Astrocyte (in vitro differentiated cells and primary cell): ENCODE results near the gene FAM53A.

Experiments used
- EZH2 ChIP-seq: IDR thresholded peaks from 2 replicates; pipeline ENCODE4 v1.6.1; 2012; ENCODE audit warnings: mild to moderate bottlenecking, low read length, inconsistent platforms; ENCODE audit not compliant: insufficient read depth
- TF ChIP-seq, protein P1 (sequence below): IDR thresholded peaks from 2 replicates; pipeline ENCODE4 v1.5.1; 2011; ENCODE audit warnings: low read depth, mild to moderate bottlenecking, inconsistent platforms, low read length, moderate library complexity; ENCODE audit not compliant: insufficient read depth

DNA sequence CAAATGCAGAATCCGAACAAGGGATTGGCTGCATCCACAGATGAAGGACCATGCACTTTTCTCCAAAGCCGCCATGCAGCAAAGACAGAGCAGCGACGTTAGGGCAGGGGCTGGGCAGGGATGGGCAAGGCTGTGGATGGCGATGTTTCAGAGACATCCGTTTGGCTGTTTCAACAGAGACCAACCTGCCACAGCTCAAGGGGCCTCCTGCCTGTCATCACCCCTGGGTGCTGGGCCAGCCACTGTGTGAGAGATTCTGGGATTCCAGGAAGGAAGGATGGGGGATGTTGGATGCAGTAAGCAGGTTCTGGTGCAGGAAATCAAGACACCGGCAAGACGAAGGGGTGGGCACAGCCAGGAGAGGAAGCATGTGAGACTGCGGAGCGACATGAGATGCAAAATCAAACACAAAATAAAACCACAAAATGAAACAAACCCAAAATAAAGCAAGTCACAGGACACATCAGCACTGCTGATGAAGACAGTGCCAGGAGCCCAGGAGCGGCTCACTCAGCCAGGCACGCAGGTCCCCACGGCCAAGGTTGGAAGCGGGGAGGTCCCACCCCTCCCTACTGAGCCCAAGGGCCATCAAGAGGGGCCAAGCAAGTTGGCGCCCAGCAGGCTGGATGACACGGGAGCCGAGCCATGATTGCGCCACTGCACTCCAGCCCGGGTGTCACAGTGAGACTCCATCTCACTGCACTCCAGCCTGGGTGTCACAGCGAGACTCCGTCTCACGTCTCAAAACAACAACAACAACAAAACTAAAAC is 68.1 kb downstream of the FAM53A start:
- TF ChIP-seq, protein P1, sequence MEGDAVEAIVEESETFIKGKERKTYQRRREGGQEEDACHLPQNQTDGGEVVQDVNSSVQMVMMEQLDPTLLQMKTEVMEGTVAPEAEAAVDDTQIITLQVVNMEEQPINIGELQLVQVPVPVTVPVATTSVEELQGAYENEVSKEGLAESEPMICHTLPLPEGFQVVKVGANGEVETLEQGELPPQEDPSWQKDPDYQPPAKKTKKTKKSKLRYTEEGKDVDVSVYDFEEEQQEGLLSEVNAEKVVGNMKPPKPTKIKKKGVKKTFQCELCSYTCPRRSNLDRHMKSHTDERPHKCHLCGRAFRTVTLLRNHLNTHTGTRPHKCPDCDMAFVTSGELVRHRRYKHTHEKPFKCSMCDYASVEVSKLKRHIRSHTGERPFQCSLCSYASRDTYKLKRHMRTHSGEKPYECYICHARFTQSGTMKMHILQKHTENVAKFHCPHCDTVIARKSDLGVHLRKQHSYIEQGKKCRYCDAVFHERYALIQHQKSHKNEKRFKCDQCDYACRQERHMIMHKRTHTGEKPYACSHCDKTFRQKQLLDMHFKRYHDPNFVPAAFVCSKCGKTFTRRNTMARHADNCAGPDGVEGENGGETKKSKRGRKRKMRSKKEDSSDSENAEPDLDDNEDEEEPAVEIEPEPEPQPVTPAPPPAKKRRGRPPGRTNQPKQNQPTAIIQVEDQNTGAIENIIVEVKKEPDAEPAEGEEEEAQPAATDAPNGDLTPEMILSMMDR = no peak
- TF ChIP-seq EZH2 = no peak
